Liver (tissue), 9 donors: Measurements from ENCODE around the gene BGLAP. TPM values are rescaled to one million over a fixed set of nuclear protein-coding genes. Genes with fewer than 3 reads are reported as not detected.
A peak's percentile ranks its signal among the peaks of the same experiment; 100 is the strongest.

Experiments used
- DNase-seq: peaks from one replicate; pipeline ENCODE4 v3.0.0-alpha.2; 2017; ENCODE audit warnings: low spot score
- H3K27ac ChIP-seq, 2 donors: one replicate each; pipeline ENCODE4 v1.7.0; 2013; ENCODE audit warnings: inconsistent platforms in 2 of 2, low read length in 2 of 2, control low read depth in 1 of 2, low read depth in 1 of 2, mild to moderate bottlenecking in 1 of 2
- H3K27me3 ChIP-seq, 4 donors: one replicate each; pipeline versions ENCODE4 v1.6.1 to v1.7.0; 2013; ENCODE audit warnings: low read length in 3 of 4, inconsistent platforms in 1 of 4, mild to moderate bottlenecking in 1 of 4, moderate library complexity in 1 of 4; ENCODE audit not compliant: control insufficient read depth in 4 of 4, insufficient read depth in 4 of 4
- H3K36me3 ChIP-seq, 4 donors: one replicate each; pipeline versions ENCODE4 v1.6.1 to v1.7.0; 2013; ENCODE audit warnings: low read length in 3 of 4, mild to moderate bottlenecking in 3 of 4, low read depth in 1 of 4, moderate library complexity in 1 of 4; ENCODE audit not compliant: control insufficient read depth in 4 of 4, insufficient read depth in 3 of 4
- H3K4me1 ChIP-seq, 4 donors: one replicate each; pipeline versions ENCODE4 v1.6.1 to v1.7.0; 2013; ENCODE audit warnings: low read length in 3 of 4, mild to moderate bottlenecking in 3 of 4, moderate library complexity in 1 of 4; ENCODE audit not compliant: control insufficient read depth in 4 of 4, insufficient read depth in 4 of 4
- H3K4me3 ChIP-seq, 3 donors: one replicate each; pipeline versions ENCODE4 v1.6.1 to v1.7.0; 2013; ENCODE audit warnings: low read length in 3 of 3, control low read depth in 1 of 3, low read depth in 1 of 3, mild to moderate bottlenecking in 1 of 3
- H3K9ac ChIP-seq, 2 donors: one replicate each; pipeline ENCODE4 v1.7.0; 2013; ENCODE audit warnings: low read length in 2 of 2, mild to moderate bottlenecking in 2 of 2, moderate library complexity in 2 of 2, control low read depth in 1 of 2, low read depth in 1 of 2
- H3K9me3 ChIP-seq, 4 donors: one replicate each; pipeline versions ENCODE4 v1.6.1 to v1.7.0; 2013; ENCODE audit warnings: low read length in 3 of 4; ENCODE audit not compliant: control insufficient read depth in 4 of 4
- ATF3 ChIP-seq: IDR thresholded peaks from 2 replicates; pipeline ENCODE4 v1.6.1; 2016; ENCODE audit warnings: antibody characterized with exemption
- EGR1 ChIP-seq, 2 donors: IDR thresholded peaks; 2 replicates each; pipeline ENCODE4 v1.6.1; 2016 to 2018; ENCODE audit warnings: antibody characterized with exemption in 2 of 2, low read depth in 2 of 2
- FOXA1 ChIP-seq: IDR thresholded peaks from 2 replicates; pipeline ENCODE4 v1.6.1; 2016; ENCODE audit warnings: antibody characterized with exemption
- FOXA2 ChIP-seq: IDR thresholded peaks from 2 replicates; pipeline ENCODE4 v1.6.1; 2016; ENCODE audit warnings: antibody characterized with exemption
- GABPA ChIP-seq, 2 donors: IDR thresholded peaks in 1 of 2; conservative IDR thresholded peaks in 1 of 2; 2 replicates each; pipeline ENCODE4 v1.6.1; 2016; ENCODE audit warnings: antibody characterized with exemption in 2 of 2, mild to moderate bottlenecking in 1 of 2, moderate library complexity in 1 of 2
- HNF4A ChIP-seq, 2 donors: conservative IDR thresholded peaks; 2 replicates each; pipeline ENCODE4 v1.6.1; 2016; ENCODE audit warnings: antibody characterized with exemption in 2 of 2, mild to moderate bottlenecking in 2 of 2
- HNF4G ChIP-seq: IDR thresholded peaks from 2 replicates; pipeline ENCODE4 v1.6.1; 2016; ENCODE audit warnings: antibody characterized with exemption
- JUND ChIP-seq, 2 donors: IDR thresholded peaks; 2 replicates each; pipeline ENCODE4 v1.6.1; 2016; ENCODE audit warnings: antibody characterized with exemption in 2 of 2
- NR2F2 ChIP-seq: IDR thresholded peaks from 2 replicates; pipeline ENCODE4 v1.6.1; 2016; ENCODE audit warnings: antibody characterized with exemption
- RAD21 ChIP-seq, 2 donors: IDR thresholded peaks; 2 replicates each; pipeline ENCODE4 v1.6.1; 2016; ENCODE audit warnings: antibody characterized with exemption in 2 of 2, mild to moderate bottlenecking in 2 of 2
- RXRA ChIP-seq, 2 donors: IDR thresholded peaks; 2 replicates each; pipeline ENCODE4 v1.6.1; 2017 to 2018; ENCODE audit warnings: antibody characterized with exemption in 2 of 2, mild to moderate bottlenecking in 1 of 2
- SP1 ChIP-seq: IDR thresholded peaks from 2 replicates; pipeline ENCODE4 v1.6.1; 2018; ENCODE audit warnings: antibody characterized with exemption, mild to moderate bottlenecking
- TAF1 ChIP-seq: conservative IDR thresholded peaks from 2 replicates; pipeline ENCODE4 v1.6.1; 2016; ENCODE audit warnings: antibody characterized with exemption, mild to moderate bottlenecking
- YY1 ChIP-seq: IDR thresholded peaks from 2 replicates; pipeline ENCODE4 v1.6.1; 2016; ENCODE audit warnings: antibody characterized with exemption, mild to moderate bottlenecking
- WGBS: extraction: QIAGEN DNeasy Blood & Tissue Kit; methylation state at CpG from one replicate; pipeline ENCODE4 v1.1.7; 2013; 5-methylcytosine and 5-hydroxymethylcytosine counted together
- polyA plus RNA-seq, 2 donors: library from polyadenylated mRNA; stranded (reverse) in 1 of 2; unstranded in 1 of 2; fragments of 200-250 nt in 1 of 2; fragments of >200 nt in 1 of 2; fragmentation: Nextera tagmentation in 1 of 2; extraction: Ambion mirVana in 1 of 2; gene quantifications; one replicate each; pipeline versions ENCODE4 v1.2.1 to v1.2.3, GENCODE V29; 2013 to 2015
- total RNA-seq, 2 donors: library from RNA; depleted of rRNA; stranded (reverse); fragments of >200 nt; gene quantifications; one replicate each; pipeline ENCODE4 v1.2.3, GENCODE V29; 2014
- TF ChIP-seq, protein P1 (sequence below): IDR thresholded peaks from 2 replicates; pipeline ENCODE4 v1.6.1; 2016; ENCODE audit warnings: antibody characterized with exemption
- TF ChIP-seq, protein P2 (sequence below): IDR thresholded peaks from 2 replicates; pipeline ENCODE4 v1.6.1; 2016; ENCODE audit warnings: antibody characterized with exemption
- TF ChIP-seq, protein P3 (sequence below): fragments of 150-350 bp; IDR thresholded peaks from 2 replicates; pipeline ENCODE4 v1.5.1; 2017; ENCODE audit warnings: improper control_type of control experiment, low read depth, low read length; ENCODE audit not compliant: missing input control
- TF ChIP-seq, protein P4 (sequence below): IDR thresholded peaks from 2 replicates; pipeline ENCODE4 v1.6.1; 2016; ENCODE audit warnings: antibody characterized with exemption, mild to moderate bottlenecking
- donor health status: healthy.
- donor health status: healthy.
- donor health status: healthy.
- donor health status: healthy.
- donor health status: healthy.

Gene BGLAP
- total and polyA plus RNA-seq, 4 donors = 0.06 to 0.75 (median 0.28) TPM; not detected in 1

- Histone ChIP-seq H3K27me3 (no peaks in the 10 kb centered on the region), H3K4me1 (peaks cover 12 to 37% (median 34%) of the 10 kb centered on the region in 4 donors), H3K9me3 (peaks cover 0 to 4% (median under 1%) of the 10 kb centered on the region in 4 donors), H3K9ac (peak overlapping the region; percentile 20 to 85), H3K36me3 (no peaks in the 10 kb centered on the region), H3K4me3 (peak overlapping the region in 2 of 3 donors; percentile 34 to 46), H3K27ac (peak overlapping the region; percentile 82 to 83)
- 93% methylated on average over 7 of the region's 7 CpGs for WGBS
- DNase-seq = no peak
- no peak for TF ChIP-seq RAD21 (IDR thresholded peaks at IDR 0.05)
- TF ChIP-seq EGR1 (IDR thresholded peaks at IDR 0.05; ENCODE audit: low read depth in 2 of 2) = no peak
- TF ChIP-seq SP1 = no peak
- TF ChIP-seq YY1 = no peak
- no peak for TF ChIP-seq FOXA2
- TF ChIP-seq, protein P1, sequence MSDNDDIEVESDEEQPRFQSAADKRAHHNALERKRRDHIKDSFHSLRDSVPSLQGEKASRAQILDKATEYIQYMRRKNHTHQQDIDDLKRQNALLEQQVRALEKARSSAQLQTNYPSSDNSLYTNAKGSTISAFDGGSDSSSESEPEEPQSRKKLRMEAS = no peak
- TF ChIP-seq, protein P2, sequence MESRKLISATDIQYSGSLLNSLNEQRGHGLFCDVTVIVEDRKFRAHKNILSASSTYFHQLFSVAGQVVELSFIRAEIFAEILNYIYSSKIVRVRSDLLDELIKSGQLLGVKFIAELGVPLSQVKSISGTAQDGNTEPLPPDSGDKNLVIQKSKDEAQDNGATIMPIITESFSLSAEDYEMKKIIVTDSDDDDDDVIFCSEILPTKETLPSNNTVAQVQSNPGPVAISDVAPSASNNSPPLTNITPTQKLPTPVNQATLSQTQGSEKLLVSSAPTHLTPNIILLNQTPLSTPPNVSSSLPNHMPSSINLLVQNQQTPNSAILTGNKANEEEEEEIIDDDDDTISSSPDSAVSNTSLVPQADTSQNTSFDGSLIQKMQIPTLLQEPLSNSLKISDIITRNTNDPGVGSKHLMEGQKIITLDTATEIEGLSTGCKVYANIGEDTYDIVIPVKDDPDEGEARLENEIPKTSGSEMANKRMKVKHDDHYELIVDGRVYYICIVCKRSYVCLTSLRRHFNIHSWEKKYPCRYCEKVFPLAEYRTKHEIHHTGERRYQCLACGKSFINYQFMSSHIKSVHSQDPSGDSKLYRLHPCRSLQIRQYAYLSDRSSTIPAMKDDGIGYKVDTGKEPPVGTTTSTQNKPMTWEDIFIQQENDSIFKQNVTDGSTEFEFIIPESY = no peak
- TF ChIP-seq RXRA (IDR thresholded peaks at IDR 0.05) = no peak
- TF ChIP-seq GABPA (IDR thresholded peaks at IDR 0.05 in 1 of 2, conservative IDR thresholded peaks at IDR 0.05 in 1 of 2) = no peak
- no peak for TF ChIP-seq HNF4G
- no peak for TF ChIP-seq HNF4A (conservative IDR thresholded peaks at IDR 0.05)
- no peak for TF ChIP-seq TAF1
- no peak for TF ChIP-seq JUND (IDR thresholded peaks at IDR 0.05)
- no peak for TF ChIP-seq NR2F2
- TF ChIP-seq, protein P3, sequence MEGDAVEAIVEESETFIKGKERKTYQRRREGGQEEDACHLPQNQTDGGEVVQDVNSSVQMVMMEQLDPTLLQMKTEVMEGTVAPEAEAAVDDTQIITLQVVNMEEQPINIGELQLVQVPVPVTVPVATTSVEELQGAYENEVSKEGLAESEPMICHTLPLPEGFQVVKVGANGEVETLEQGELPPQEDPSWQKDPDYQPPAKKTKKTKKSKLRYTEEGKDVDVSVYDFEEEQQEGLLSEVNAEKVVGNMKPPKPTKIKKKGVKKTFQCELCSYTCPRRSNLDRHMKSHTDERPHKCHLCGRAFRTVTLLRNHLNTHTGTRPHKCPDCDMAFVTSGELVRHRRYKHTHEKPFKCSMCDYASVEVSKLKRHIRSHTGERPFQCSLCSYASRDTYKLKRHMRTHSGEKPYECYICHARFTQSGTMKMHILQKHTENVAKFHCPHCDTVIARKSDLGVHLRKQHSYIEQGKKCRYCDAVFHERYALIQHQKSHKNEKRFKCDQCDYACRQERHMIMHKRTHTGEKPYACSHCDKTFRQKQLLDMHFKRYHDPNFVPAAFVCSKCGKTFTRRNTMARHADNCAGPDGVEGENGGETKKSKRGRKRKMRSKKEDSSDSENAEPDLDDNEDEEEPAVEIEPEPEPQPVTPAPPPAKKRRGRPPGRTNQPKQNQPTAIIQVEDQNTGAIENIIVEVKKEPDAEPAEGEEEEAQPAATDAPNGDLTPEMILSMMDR = no peak
- TF ChIP-seq FOXA1 = no peak
- TF ChIP-seq, protein P4, sequence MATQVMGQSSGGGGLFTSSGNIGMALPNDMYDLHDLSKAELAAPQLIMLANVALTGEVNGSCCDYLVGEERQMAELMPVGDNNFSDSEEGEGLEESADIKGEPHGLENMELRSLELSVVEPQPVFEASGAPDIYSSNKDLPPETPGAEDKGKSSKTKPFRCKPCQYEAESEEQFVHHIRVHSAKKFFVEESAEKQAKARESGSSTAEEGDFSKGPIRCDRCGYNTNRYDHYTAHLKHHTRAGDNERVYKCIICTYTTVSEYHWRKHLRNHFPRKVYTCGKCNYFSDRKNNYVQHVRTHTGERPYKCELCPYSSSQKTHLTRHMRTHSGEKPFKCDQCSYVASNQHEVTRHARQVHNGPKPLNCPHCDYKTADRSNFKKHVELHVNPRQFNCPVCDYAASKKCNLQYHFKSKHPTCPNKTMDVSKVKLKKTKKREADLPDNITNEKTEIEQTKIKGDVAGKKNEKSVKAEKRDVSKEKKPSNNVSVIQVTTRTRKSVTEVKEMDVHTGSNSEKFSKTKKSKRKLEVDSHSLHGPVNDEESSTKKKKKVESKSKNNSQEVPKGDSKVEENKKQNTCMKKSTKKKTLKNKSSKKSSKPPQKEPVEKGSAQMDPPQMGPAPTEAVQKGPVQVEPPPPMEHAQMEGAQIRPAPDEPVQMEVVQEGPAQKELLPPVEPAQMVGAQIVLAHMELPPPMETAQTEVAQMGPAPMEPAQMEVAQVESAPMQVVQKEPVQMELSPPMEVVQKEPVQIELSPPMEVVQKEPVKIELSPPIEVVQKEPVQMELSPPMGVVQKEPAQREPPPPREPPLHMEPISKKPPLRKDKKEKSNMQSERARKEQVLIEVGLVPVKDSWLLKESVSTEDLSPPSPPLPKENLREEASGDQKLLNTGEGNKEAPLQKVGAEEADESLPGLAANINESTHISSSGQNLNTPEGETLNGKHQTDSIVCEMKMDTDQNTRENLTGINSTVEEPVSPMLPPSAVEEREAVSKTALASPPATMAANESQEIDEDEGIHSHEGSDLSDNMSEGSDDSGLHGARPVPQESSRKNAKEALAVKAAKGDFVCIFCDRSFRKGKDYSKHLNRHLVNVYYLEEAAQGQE = no peak
- TF ChIP-seq ATF3 = no peak
Observed at GRCh38 chr1:156193208-156193487, 48.8 kb upstream of the BGLAP start.
